PC-3 (cell line): ENCODE data around the gene EFHC1.

Experiments
- CTCF ChIP-seq: fragments of 300-600 bp; sonication (generic); conservative IDR thresholded peaks from 2 replicates; pipeline ENCODE4 v1.5.1; 2017; ENCODE audit warnings: antibody characterized with exemption, low read depth, mild to moderate bottlenecking, low read length
- EZH2 ChIP-seq: fragments of 300-600 bp; sonication (generic); IDR thresholded peaks from one replicate; pipeline ENCODE4 v1.6.1; 2017; ENCODE audit warnings: antibody characterized with exemption, mild to moderate bottlenecking, low read length; ENCODE audit not compliant: unreplicated experiment
- EZH2phosphoT487 ChIP-seq: fragments of 300-600 bp; sonication (generic); IDR thresholded peaks from 2 replicates; pipeline ENCODE4 v1.6.1; 2018; ENCODE audit warnings: mild to moderate bottlenecking, antibody characterized with exemption, low read length, borderline replicate concordance

- TF ChIP-seq CTCF (no peak), EZH2phosphoT487 (no peak), EZH2 (no peak)
Observed at GRCh38 chr6:52400313-52401041, 19.7 kb upstream of the EFHC1 start.
